Activated gamma-delta T cell (primary cell): ENCODE data around the gene ZFP36.
"Not testable (repeated sequence)": the region's sequence is repeated elsewhere in the genome, so short reads cannot be mapped to it uniquely, and the experiment has no call there.

Experiments
- DNase-seq: peaks from one replicate; lab custom pipeline; 2025; lab: John Stamatoyannopoulos, UW
- total RNA-seq, 2 donors: gene quantifications; one replicate each; lab custom pipeline; 2026; lab: John Stamatoyannopoulos, UW

Gene ZFP36, protein sequence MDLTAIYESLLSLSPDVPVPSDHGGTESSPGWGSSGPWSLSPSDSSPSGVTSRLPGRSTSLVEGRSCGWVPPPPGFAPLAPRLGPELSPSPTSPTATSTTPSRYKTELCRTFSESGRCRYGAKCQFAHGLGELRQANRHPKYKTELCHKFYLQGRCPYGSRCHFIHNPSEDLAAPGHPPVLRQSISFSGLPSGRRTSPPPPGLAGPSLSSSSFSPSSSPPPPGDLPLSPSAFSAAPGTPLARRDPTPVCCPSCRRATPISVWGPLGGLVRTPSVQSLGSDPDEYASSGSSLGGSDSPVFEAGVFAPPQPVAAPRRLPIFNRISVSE
- 108 to 160 reads per million in 2 donors for total RNA-seq

DNA sequence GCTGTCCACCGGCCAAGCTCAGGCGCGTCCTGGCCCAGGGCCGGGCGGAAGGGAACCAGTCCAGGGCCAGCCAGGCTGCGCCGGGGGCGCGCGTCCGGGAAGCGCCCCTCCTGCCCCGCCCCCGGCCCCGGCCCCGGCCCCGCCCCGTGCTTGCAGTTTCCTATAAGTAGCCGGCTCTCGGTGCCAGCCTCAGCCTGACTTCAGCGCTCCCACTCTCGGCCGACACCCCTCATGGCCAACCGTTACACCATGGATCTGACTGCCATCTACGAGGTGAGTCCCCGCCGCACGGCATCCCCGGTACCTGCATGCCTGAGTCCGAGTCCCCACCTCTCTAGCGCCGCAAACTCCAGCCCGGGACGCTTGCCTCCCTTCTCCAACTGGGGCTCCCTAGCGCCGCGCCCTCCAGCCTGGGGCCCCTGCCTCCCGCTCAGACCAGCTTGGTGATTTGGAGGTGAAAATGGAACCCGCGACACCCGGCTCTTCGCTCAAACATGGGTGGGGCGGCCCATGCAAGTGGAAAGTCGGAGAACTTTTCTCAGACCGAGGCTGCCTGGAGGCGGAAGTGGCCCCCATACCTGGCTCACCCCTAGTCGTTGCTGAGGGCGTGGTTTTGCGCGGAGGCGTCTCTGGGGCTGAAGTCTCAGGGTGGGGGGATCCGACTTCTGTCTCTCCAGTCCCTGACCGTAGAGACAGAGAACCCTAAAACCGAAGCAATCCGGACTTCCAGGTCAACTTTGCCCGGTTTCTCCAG lies at the start of gene ZFP36:
TSS of gene ZFP36 (plus strand) at position 192 of the 754 bp plus-strand sequence. CDS start at position 250, 58 bp downstream.
- DNase-seq = peak; percentile 82

DNA sequence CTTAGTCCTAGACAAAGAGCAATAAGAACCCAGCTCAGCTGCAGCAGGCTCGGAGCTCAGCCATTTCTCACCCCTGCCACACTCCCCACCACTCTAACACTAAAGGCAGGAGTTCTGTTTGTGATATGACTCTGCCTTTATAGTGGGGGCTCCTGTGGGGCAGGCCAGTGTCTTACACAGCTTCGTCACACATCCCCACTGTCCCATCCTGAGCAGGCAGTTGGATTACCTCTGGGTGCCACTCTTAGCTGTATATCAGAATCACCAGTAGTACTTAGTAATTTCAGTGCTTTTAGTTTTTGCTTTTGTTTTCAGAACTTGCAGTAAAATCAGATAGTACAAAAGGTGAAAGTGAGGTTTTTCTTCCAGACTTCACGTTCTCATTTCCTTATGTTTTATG lies 47.6 kb upstream of the ZFP36 start:
- no peak for DNase-seq

DNA sequence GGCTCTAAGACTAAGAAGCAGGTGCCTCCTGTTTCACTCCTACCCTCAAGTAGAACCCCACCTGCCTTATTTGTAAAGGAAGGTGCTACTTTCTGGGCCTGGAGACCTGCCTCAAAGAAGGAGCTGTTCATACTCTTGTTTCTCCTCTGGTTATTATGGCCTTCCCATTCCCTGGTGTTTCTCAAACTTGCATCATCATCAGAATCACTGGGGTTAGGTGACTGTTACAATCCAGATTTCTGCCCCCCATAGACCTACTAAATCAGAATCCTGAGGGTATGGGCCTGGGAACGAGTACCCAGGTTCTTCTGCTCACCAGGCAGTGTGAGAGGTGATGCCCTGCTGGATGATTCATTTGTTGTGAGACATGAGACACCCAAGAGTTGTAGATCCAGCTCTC lies 46.0 kb upstream of the ZFP36 start:
- no peak for DNase-seq

DNA sequence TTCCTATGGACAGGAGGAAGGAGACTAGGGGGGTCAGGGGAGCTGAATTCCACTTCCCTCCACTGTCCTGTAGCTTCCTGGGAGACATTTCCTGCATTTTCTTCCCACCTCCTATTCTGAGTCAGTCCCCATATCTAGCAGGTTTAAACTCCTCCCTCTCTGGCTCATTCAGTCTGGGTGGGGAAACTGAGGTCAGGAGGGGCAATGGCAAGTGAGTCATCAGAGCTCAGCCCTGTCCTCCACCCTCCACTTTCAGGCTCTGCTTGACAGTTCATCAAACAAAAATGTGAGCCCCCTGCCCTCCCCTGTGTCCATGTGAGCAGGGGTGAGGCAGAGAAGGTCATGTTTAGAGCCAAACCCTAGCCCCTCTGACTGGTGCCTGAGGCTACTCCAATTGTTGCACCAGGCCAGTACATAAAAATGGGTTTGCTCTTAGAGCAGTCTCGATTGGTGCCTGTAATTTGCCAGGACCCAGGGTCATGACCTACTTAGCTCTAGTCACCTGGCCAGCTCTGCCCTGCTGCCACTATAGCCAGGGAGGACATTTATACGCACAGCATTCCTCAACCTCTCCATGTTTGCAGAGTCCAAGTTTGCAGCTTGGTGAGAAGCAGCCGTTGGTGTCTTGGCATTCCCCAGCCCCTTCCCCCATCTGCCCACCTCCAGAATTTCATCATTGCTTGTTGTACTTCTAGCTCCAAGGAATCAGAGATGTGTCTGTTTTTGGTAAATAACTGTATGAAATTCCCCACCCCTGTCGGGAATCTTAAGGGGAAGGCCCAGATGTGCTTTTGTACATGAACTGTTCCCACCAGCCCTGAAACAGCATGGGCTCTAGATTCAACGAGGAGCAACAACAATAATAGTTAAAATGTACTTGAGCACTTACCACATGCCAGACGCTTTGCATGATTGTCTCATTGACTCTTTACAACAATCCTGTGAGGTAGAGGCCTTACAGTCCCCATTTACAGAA lies 43.7 kb upstream of the ZFP36 start:
- DNase-seq = no peak

DNA sequence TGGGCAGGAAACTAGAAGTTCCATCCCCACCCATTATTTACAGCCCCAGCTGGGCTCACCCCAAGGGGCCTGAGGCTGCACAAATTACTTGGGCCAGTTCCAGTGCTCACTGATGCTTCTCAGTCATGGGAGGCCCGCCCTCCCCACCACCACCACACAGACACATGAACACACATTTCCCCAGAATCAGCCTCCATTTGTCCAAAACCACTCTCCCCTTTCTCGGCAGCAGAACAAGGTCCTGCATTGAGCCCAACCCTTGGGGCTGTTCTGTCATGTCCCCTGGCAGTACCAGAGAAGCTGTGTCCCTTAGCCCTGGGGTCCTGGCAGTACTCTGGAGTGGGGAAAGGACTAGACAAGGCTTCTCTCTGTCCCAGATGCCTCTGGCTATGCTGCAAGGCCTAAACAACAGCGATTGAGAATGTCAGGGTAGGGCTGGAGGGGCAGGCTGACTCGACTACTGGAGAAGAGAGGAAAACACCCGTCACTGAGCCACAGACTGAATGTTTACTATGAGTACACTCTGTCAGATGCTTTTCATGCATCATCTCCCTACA lies 42.7 kb upstream of the ZFP36 start:
- no peak for DNase-seq

DNA sequence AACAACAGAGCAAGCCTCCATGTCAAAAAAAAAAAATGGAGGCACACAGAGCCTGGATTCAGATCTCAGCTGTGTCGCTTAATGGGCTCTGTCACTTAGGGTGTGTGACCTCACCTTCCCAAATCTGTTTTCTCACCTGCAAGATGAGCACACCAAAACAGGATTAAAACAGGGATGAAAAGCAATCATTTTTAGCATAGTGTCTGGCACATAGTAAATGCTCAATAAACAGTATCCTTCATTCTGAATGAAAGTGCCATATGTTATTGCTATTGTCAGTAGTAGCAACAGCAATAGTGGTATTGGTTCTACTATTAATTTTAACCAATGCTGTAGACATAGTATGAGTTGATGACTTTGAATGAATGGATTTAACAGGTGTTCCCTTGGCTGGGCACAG lies 41.1 kb upstream of the ZFP36 start:
- no peak for DNase-seq

DNA sequence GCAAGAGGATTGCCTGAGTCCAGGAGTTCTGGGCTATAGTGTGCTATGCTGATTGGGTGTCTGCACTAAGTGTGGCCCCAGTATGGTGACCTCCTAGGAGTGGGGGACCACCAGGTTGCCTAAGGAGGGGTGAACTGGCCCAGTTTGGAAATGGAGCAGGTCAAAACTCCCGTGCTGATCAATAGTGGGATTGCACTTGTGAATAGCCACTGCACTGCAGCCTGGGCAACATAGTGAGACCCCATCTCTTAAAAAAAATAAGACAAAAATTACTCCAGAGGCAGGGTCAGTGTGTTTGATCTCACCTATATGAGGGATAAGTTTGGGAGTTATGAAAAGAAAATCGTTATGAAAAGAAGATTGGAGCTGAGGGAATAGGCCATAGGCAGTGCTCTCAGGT lies 37.4 kb upstream of the ZFP36 start:
- DNase-seq = no peak

DNA sequence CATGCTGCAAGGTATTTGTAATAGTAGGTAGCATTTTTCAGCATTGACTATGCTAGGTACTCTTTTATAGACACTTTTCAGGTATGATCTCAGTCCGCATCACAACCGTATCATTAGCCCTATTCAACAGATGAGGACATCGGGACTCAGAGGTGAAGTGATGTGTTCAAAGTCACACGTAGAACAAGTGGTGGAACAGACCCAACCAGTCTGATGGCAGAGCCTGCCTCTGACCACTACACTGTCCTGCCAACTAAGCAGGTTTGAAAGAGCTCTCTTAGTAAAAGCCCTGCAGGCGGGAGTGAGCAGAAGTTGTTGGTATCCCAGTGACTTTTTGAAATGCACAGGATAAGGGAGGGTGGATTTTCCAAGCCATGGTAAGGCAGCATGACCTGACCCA lies 35.9 kb upstream of the ZFP36 start:
- DNase-seq = no peak

DNA sequence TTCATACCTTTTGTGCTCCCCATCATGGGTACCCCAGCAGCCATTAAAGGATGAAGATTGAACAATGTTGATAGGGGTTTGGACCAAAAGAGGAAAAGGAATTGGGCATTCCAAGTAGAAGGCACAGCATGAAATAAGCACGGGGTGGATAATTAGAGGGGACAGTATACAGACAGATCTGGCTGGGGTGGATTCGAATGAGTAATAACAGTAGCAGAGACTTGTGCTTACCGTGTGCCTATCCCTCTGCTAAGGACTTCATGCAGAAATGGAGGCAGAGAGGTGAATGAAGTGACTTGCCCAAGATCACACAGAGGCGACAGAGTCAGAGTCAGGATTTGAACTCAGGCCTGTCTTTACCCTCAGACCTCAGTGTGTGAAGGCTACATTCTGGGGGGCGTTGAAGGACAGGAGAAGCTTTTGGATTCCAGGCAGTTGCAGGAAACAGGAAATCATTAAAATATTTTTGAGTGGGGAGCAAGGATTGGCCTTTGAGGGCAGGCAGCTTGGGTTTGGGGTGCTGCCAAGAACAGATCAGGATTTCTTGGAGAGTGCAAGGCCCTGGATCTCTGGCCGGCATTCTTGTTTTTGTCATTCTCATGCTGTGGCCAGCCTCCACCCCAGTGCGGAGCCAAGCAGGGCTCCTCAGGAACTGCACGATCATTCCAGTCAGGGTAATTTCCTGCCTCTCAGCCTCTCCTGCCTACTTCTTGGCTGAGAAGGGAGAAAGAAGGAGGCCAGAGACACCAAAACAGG lies 34.4 kb upstream of the ZFP36 start:
- no peak for DNase-seq

DNA sequence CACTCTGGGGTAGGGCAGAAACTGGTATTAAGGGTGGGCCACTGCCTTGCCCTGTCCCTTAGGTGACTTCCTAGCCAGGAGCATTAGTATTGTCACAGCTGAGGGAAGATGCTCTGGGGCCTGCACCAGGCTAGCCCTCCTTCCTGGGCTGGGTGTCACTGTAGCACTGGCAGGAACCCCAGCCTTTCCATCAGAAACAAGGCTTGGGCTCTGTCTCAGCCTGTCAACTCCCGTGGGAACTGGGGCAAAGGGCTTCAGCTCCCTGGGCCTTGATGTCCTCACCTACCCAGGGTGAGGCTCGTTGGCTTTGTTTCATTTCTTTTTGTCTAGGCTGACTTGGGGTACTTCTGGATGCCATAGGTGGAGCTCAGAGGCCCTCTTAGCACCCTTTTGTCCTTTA lies 33.7 kb upstream of the ZFP36 start:
- DNase-seq = no peak

DNA sequence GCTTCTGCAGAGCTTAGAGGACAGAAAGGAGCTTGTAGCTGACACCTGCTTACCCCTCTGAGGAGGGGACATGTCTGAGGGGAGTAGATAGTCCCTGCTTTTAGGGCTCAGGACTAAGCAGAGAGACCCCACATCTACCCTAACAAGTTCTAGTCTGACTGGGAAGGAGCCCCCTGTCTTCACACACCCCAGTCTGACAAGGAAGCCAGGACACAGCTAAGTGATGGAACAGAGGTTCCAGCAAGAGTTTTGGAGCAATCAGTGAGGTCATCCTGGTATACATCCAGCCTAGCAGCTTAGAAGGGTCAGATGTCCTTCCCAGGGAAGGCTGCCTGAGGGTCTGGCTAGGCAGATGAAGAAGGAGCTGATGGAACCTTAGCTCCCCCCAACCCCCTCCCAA lies 30.7 kb upstream of the ZFP36 start:
- no peak for DNase-seq

DNA sequence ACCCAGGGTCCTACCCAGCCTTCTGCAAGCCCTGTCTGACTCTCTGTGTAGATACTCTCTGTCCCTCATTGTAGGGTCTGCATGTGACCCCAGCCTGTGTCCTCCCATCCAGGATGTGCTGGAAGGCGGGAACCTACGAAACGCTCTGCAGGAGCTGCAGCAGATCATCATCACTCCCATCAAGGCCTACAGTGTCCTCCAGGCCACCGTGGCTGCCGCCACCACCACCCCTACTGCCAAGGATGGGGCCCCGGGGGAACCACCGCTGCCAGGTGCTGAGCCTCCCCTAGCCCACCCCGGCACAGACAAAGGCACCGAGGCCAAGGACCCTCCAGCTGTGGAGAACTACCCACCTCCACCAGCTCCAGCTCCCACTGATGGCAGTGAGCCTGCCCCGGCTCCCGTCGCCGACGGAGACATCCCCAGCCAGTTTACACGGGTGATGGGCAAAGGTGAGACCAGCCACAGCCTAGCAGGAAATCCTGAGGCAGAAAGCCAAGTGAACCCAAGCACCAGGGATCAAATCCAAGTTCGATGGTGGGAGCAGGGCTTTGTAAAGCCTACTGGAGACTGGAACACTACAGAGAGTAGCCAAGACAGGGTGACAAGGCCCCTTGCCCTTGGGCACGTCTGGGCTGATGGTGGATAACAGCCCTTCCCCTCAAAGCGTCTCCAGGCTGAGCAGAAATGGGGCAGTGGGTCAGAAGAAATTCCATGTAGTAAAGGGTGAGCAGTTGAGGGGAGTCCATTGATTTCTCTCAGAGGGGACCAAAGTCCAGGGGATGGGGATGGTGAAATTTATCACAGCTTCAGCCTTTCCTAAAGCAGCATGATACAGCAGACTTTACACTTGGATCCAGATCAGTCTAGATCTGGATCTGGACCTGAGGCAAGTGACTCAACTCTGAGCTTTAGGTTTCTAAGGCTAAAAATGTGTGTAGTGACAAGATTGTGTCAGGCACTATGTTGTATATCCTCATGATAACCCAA lies 29.0 kb upstream of the ZFP36 start:
- DNase-seq = no peak

DNA sequence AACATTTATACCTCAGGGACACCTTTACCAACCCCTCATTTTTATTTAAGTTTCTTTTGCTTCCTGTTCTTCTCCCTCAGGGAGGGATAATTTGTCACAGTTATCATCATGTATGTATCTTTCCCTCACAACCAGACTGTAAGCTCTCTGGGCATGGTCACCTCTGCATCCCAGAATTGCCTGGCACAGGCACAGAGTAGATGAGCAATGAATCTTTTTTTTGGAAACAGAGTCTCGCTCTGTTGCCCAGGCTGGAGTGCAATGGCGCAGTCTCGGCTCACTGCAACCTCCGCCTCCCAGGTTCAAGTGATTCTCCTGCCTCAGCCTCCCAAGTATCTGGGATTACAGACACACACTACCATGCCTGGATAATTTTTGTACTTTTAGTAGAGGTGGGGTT lies 27.3 kb upstream of the ZFP36 start:
- not testable (repeated sequence) for DNase-seq

DNA sequence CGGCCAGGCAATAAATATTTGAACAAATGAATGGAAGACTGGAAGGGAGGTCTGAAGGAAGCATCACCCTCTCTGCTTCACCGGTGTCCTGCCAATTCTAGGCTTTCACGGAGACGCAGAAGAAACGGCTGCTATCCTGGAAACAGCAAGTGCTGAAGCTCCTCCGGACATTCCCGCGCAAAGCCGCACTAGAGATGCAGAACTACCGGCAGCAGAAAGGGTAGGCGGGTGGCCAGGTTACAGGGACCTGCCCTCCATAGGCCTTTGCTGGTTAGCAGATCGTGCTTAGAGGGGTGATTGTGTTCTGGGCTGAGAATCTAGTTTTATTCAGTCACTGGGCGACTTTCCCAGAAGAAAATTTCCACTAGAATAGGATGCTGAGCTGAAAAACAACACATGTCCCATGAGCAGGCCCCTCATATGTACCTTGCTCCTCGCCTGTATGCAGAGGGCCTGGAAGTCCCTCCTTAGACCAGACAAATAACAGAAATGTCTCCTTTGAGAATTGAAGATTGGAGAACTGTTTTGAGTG lies 26.7 kb upstream of the ZFP36 start:
- no peak for DNase-seq

DNA sequence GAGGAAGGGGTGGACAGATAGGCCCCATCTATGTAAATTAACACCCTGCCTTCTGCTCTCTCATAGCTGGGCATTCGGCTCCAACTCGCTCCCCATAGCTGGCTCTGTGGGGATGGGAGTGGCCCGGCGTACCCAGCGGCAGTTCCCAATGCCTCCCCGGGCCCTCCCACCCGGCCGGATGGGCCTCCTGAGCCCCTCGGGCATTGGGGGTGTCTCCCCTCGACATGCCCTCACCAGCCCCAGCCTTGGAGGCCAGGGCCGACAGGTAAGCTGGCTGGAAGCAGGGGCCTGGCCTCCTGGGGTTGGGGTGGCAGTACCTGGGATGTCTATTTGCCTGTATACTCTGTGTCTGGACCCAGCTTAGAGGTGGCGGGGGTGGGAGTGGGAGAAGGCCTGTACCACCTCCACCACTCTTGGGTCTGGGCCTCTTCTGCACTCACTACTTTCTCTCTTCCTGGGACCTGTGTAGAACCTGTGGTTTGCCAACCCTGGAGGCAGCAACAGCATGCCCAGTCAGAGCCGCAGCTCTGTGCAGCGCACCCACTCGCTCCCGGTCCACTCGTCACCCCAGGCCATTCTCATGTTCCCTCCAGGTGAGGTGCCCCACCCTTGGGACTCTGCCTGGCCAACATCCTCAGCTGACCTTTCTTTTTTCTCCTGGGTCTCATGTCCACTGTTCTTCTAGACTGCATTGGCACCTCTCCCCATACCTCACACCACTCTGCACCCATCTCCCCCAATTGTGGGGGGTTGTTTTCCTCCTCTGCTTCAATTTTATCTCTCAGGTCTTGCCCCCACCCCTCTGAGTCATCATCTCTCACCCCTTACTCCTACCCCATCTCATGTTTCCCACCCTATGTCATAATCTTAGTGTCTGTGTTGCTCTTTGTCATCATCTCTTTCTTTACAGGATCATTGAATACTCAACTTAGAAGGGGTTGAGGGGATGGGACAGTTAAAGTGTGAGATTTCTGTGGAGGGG lies 25.8 kb upstream of the ZFP36 start:
- no peak for DNase-seq

DNA sequence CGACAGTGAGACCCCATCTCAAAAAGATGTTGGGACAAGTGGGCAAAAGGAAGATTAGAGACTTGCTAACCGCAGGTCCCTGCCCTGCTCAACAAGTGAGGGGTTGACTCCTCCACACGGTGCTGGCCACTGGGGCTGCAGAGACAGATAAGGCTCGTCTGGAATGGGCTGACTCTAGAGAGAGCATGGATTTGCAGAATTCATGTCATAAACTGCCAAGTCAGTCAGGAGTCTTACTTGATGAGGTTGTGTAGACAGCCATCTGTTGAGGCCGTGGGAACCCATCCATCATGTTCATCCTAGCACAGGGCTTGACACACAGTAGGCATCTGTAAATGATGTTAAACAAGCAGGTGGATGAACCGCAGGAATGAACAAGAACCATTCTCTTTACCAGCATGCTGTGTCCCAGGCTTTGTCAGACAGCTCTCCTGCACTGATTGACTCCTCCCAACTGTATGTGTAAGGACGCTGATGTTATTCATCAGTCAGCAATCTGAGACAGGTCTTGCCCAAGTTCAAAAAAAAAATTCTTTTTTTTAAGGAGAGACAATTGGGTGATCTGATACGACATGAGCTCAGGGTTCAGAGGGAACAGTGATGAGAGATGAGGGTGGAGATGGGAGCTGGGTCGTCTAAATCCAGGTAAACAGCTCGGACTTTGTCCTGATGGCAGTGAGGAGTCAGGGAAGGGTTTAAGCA lies 24.6 kb upstream of the ZFP36 start:
- no peak for DNase-seq

DNA sequence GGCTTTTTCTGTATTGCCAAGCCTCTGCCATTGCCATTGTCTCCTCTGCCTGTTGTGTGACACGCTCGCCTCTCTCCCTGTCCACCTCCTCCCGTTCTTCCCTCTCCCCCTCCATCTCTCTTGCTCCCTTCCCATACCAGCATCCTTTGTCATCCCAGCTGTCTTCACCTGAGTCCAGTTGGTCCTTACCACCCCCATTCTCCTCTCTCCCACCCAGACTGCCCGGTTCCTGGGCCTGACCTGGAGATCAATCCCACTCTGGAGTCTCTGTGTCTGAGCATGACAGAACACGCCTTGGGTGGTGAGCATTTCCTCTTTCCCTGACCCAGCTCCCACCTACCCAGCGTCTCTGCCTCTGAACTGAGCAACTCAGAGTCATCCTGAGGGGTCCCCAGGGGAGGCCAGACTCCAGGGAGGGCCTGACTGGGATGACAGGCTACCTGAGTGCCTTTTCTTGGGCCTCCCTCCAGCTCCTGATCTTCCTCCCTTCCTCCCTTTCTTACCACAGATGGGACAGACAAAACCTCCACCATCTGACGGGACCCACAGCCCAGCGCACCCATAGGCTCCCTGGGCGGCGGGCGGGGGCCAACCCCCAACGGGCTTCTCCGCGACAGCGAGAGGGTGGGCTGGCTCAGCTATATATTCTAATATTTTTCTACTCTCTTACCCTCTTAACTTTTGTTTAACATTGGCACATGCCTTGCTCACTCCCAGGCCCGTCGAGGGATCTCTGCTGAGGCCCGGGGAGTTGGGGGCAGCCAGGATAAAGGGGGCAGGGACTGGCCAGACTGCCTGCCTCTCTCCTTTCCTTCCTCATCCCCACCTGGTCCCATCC lies 23.4 kb upstream of the ZFP36 start:
- DNase-seq = no peak
